SK-N-SH treated with all-trans-retinoic acid at 6 μM for 48 hours (cell line): ENCODE results near the gene REV3L.

ENCODE experiments used
- ARNTL ChIP-seq: fragments of 450-650 bp; formaldehyde crosslinking; IDR thresholded peaks from 2 replicates; pipeline ENCODE4 v1.5.0; 2020; ENCODE audit warnings: low read depth, mild to moderate bottlenecking, moderate library complexity, borderline replicate concordance
- BACH2 ChIP-seq: fragments of 250-450 bp; sonication (Bioruptor Pico); IDR thresholded peaks from 2 replicates; pipeline ENCODE4 v1.9.0; 2021; ENCODE audit warnings: mild to moderate bottlenecking, borderline replicate concordance
- PATZ1 ChIP-seq: fragments of 250-450 bp; sonication (Bioruptor Pico); IDR thresholded peaks from 2 replicates; pipeline ENCODE4 v1.8.0; 2020; ENCODE audit warnings: mild to moderate bottlenecking, moderate library complexity, borderline replicate concordance
- POU6F1 ChIP-seq: fragments of 250-450 bp; sonication (Bioruptor Pico); IDR thresholded peaks from 2 replicates; pipeline ENCODE4 v1.8.0; 2021; ENCODE audit warnings: low read depth, mild to moderate bottlenecking, moderate library complexity, borderline replicate concordance
- RARB ChIP-seq: fragments of 250-450 bp; sonication (Bioruptor Pico); IDR thresholded peaks from 2 replicates; pipeline ENCODE4 v1.8.0; 2021; ENCODE audit warnings: mild to moderate bottlenecking, moderate library complexity
- SNAI2 ChIP-seq: fragments of 250-450 bp; sonication (Bioruptor Pico); IDR thresholded peaks from 2 replicates; pipeline ENCODE4 v1.5.0; 2020; ENCODE audit warnings: mild to moderate bottlenecking, moderate library complexity
- ZFP3 ChIP-seq: fragments of 250-450 bp; sonication (Bioruptor Pico); IDR thresholded peaks from 2 replicates; pipeline ENCODE4 v1.5.0; 2020; ENCODE audit warnings: mild to moderate bottlenecking, moderate library complexity
- ZNF8 ChIP-seq: fragments of 450-650 bp; formaldehyde crosslinking; IDR thresholded peaks from 2 replicates; pipeline ENCODE4 v1.5.0; 2020; ENCODE audit warnings: mild to moderate bottlenecking, moderate library complexity
- TF ChIP-seq, protein P1 (sequence below): fragments of 250-450 bp; sonication (Bioruptor Pico); IDR thresholded peaks from 2 replicates; pipeline ENCODE4 v1.5.1; 2020; ENCODE audit warnings: low read depth, mild to moderate bottlenecking, moderate library complexity

- TF ChIP-seq, protein P1, sequence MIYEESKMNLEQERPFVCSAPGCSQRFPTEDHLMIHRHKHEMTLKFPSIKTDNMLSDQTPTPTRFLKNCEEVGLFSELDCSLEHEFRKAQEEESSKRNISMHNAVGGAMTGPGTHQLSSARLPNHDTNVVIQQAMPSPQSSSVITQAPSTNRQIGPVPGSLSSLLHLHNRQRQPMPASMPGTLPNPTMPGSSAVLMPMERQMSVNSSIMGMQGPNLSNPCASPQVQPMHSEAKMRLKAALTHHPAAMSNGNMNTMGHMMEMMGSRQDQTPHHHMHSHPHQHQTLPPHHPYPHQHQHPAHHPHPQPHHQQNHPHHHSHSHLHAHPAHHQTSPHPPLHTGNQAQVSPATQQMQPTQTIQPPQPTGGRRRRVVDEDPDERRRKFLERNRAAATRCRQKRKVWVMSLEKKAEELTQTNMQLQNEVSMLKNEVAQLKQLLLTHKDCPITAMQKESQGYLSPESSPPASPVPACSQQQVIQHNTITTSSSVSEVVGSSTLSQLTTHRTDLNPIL, result no peak
- TF ChIP-seq ZFP3 (CRISPR knock-in tag) (no peak), BACH2 (no peak), POU6F1 (CRISPR knock-in tag) (no peak), RARB (CRISPR knock-in tag) (no peak), ZNF8 (no peak), ARNTL (CRISPR knock-in tag) (no peak), SNAI2 (no peak), PATZ1 (no peak)
Measured at GRCh38 chr6:111277819-111278218, 205.2 kb downstream of the REV3L start.
